ENCODE data around the gene IFI27L2.

The IFI27L2 gene

DNA sequence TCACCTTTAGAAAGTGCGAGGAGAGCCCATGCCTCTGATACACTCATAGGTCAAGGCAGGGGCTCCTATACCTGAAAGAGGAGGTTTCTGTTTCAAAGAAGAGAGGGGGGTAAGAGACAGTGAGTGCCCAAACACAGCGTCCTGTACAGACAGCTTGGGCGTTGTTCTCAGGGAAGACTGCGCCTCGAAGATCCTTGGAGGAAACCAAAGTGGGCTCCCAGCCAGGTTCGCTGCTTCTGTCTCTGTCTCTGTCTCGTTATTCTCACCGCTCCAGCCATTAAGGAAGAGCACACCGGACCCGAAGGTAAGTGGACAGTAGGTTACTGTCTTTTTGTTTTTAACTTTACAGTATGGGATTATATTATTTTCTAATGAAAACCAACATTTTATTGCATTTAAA is 24.7 kb downstream of the IFI27L2 start:
- Histone ChIP-seq H4K20me1 (ENCODE audit: insufficient read depth, low read length) (no peaks in the 10 kb centered on the region), H3K27me3 (ENCODE audit: low read depth, low read length) (no peaks in the 10 kb centered on the region), H3K4me1 (ENCODE audit: low read length) (no peaks in the 10 kb centered on the region), H3K79me2 (ENCODE audit: low read length) (no peaks in the 10 kb centered on the region), H3K4me3 (ENCODE audit: low read length) (no peak overlapping the region), H3K4me2 (ENCODE audit: low read length) (no peak overlapping the region), H2AFZ (ENCODE audit: low read depth, low read length) (no peak overlapping the region), H3K9me3 (ENCODE audit: insufficient read depth, low read length) (no peaks in the 10 kb centered on the region), H3K9ac (ENCODE audit: low read length) (no peak overlapping the region), H3K36me3 (replicated peaks; ENCODE audit: low read depth, low read length) (no peaks in the 10 kb centered on the region), H3K27ac (ENCODE audit: low read length) (no peak overlapping the region)
- TF ChIP-seq, protein P1, sequence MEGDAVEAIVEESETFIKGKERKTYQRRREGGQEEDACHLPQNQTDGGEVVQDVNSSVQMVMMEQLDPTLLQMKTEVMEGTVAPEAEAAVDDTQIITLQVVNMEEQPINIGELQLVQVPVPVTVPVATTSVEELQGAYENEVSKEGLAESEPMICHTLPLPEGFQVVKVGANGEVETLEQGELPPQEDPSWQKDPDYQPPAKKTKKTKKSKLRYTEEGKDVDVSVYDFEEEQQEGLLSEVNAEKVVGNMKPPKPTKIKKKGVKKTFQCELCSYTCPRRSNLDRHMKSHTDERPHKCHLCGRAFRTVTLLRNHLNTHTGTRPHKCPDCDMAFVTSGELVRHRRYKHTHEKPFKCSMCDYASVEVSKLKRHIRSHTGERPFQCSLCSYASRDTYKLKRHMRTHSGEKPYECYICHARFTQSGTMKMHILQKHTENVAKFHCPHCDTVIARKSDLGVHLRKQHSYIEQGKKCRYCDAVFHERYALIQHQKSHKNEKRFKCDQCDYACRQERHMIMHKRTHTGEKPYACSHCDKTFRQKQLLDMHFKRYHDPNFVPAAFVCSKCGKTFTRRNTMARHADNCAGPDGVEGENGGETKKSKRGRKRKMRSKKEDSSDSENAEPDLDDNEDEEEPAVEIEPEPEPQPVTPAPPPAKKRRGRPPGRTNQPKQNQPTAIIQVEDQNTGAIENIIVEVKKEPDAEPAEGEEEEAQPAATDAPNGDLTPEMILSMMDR (IDR thresholded peaks at IDR 0.05; ENCODE audit: low read depth, low read length) = no peak
- TF ChIP-seq EZH2phosphoT487 (IDR thresholded peaks at IDR 0.05; ENCODE audit: low read depth) = no peak

DNA sequence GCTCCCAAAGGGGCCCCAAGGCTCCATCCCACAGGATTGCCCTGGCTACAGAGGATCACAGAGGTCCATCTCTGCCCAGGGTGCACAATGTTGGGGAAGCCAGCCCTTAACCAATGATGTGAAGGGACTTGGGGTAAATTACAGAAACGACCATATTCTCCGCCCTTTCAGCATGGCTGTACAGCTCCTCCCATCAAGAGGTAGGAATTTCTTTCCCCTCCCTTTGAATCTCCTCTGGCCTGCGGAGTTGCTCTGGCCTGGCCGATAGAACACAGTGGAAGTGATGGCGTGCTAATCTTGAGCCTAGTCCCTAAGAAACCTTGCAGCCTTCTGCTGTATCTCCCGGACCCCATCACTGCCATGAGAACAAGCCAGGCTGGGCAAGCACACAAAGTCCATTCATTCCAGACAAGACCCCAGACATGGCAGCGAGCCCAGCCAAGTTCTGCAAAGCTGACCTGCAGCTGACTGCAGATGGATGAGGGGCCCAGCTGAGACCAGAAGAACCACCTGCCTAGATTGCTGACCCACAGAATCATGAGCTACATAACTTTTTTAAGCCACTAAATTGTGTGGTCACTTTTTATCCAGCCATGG is 25.8 kb downstream of the IFI27L2 start:
- Histone ChIP-seq H3K4me1 (ENCODE audit: low read length) (no peaks in the 10 kb centered on the region), H4K20me1 (ENCODE audit: insufficient read depth, low read length) (no peaks in the 10 kb centered on the region), H3K4me3 (ENCODE audit: low read length) (no peak overlapping the region), H3K79me2 (ENCODE audit: low read length) (no peaks in the 10 kb centered on the region), H3K27me3 (ENCODE audit: low read depth, low read length) (no peaks in the 10 kb centered on the region), H3K36me3 (replicated peaks; ENCODE audit: low read depth, low read length) (no peaks in the 10 kb centered on the region), H3K9ac (ENCODE audit: low read length) (no peak overlapping the region), H3K27ac (ENCODE audit: low read length) (no peak overlapping the region), H2AFZ (ENCODE audit: low read depth, low read length) (no peak overlapping the region), H3K4me2 (ENCODE audit: low read length) (no peak overlapping the region), H3K9me3 (ENCODE audit: insufficient read depth, low read length) (no peaks in the 10 kb centered on the region)
- TF ChIP-seq, protein P1 (IDR thresholded peaks at IDR 0.05; ENCODE audit: low read depth, low read length) = no peak
- no peak for TF ChIP-seq EZH2phosphoT487 (IDR thresholded peaks at IDR 0.05; ENCODE audit: low read depth)

DNA sequence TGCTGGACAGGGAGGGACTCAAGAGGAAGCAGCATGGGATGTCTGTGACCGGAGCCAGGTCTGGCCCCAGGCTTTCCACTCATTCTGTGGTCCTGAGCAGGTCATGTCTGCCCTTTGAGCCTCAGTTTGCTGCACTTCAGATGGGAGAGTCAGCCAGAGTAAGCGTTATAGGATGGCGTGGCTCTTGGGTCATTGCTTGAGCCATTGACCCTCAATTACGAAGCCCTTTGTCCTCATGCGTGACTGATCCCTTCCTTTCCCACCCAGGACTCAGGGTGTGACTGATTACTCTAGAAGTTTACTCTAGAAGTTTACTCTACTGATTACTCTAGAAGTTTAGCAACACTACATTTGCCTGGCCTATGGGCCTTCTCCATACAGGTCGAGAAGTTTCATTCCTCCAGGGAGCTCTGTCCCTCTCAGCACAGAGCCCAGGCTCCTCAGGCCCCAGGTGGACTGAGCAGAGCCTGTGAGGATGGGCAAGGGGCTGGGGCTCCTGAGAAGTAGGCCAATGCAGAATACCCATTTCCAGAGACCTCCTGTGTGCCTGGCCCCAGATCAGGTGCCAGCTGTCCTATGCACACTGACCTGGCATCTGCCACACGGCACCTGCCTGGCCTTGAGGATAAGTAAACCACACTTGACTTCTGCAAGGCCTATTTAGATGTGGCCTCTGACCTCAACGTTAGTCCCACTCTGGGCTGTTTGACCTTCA is 26.5 kb downstream of the IFI27L2 start:
- Histone ChIP-seq H4K20me1 (ENCODE audit: insufficient read depth, low read length) (no peaks in the 10 kb centered on the region), H3K4me3 (ENCODE audit: low read length) (no peak overlapping the region), H3K4me2 (ENCODE audit: low read length) (no peak overlapping the region), H3K79me2 (ENCODE audit: low read length) (no peaks in the 10 kb centered on the region), H3K27ac (ENCODE audit: low read length) (no peak overlapping the region), H3K9ac (ENCODE audit: low read length) (no peak overlapping the region), H3K27me3 (ENCODE audit: low read depth, low read length) (no peaks in the 10 kb centered on the region), H2AFZ (ENCODE audit: low read depth, low read length) (no peak overlapping the region), H3K9me3 (ENCODE audit: insufficient read depth, low read length) (no peaks in the 10 kb centered on the region), H3K4me1 (ENCODE audit: low read length) (no peaks in the 10 kb centered on the region), H3K36me3 (replicated peaks; ENCODE audit: low read depth, low read length) (no peaks in the 10 kb centered on the region)
- TF ChIP-seq, protein P1 (IDR thresholded peaks at IDR 0.05; ENCODE audit: low read depth, low read length) = no peak
- no peak for TF ChIP-seq EZH2phosphoT487 (IDR thresholded peaks at IDR 0.05; ENCODE audit: low read depth)

DNA sequence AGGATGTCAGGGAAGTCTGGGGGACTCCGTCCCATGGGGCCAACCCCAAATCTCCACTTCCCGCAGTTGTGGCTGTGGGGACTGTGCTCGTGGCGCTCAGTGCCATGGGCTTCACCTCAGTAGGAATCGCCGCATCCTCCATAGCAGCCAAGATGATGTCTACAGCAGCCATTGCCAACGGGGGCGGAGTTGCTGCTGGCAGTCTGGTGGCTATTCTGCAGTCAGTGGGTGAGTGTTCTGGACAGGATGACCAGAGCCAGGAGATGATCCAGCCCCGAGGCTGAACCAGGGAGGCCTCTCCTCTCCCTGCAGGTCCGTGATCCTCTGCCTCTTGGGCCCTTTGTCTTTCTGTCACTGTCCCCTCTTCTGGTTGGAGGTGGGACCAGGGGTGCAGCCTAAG is 27.7 kb downstream of the IFI27L2 start:
- no peak overlapping the region for H3K9ac ChIP-seq (ENCODE audit: low read length)
- H4K20me1 ChIP-seq (ENCODE audit: insufficient read depth, low read length) = no peaks in the 10 kb centered on the region
- no peak overlapping the region for H3K27ac ChIP-seq (ENCODE audit: low read length)
- no peaks in the 10 kb centered on the region for H3K4me1 ChIP-seq (ENCODE audit: low read length)
- TF ChIP-seq, protein P1 (IDR thresholded peaks at IDR 0.05; ENCODE audit: low read depth, low read length) = no peak
- TF ChIP-seq EZH2phosphoT487 (IDR thresholded peaks at IDR 0.05; ENCODE audit: low read depth) = no peak
- H2AFZ ChIP-seq (ENCODE audit: low read depth, low read length) = no peak overlapping the region
- no peaks in the 10 kb centered on the region for H3K9me3 ChIP-seq (ENCODE audit: insufficient read depth, low read length)
- H3K27me3 ChIP-seq (ENCODE audit: low read depth, low read length) = no peaks in the 10 kb centered on the region
- no peaks in the 10 kb centered on the region for H3K79me2 ChIP-seq (ENCODE audit: low read length)
- no peak overlapping the region for H3K4me3 ChIP-seq (ENCODE audit: low read length)
- no peaks in the 10 kb centered on the region for H3K36me3 ChIP-seq (replicated peaks; ENCODE audit: low read depth, low read length)
- H3K4me2 ChIP-seq (ENCODE audit: low read length) = no peak overlapping the region

All from OCI-LY3 (cell line).